GM13977 (cell line): ENCODE measurements around the gene LCP1.

Source experiments
- DNase-seq: peaks from one replicate; pipeline ENCODE4 v3.0.0; 2012; ENCODE audit warnings: low spot score
- in situ Hi-C: fragments of 300-500 bp; cut with MboI; formaldehyde crosslinking; loops from one replicate; pipeline ENCODE4 v1.12.0; 2022; ENCODE audit warnings: low sequenced_read_pairs, low pct_unique_long_range_greater_than_20kb, mixed read lengths, inconsistent platforms; ENCODE audit not compliant: unreplicated experiment
- TF ChIP-seq, protein P1 (sequence below): IDR thresholded peaks from 2 replicates; pipeline ENCODE4 v1.5.1; 2012; ENCODE audit warnings: mild to moderate bottlenecking, control low read depth; ENCODE audit not compliant: insufficient read depth; ENCODE audit errors: extremely low read depth, missing control alignments

The LCP1 gene

DNA sequence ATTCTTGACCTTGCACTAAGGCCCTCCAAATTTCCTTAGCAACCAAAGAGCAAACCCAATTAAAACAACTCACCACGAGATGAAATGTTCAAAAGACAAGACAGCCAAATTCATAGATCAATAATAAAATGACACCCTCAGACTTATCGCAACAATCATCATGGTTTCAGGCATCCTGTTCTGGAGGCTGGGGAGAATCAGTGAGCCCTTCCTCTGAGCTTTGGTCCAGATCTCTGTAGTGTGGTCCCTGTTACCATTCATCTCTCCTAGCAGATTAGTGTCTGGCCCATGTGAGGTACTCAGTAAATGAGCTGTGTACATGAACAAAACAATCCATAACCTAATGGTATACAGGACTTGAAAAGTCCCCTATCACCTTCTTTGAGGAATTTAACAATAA is 12.2 kb downstream of the LCP1 start:
- DNase-seq: no peak
- TF ChIP-seq, protein P1, sequence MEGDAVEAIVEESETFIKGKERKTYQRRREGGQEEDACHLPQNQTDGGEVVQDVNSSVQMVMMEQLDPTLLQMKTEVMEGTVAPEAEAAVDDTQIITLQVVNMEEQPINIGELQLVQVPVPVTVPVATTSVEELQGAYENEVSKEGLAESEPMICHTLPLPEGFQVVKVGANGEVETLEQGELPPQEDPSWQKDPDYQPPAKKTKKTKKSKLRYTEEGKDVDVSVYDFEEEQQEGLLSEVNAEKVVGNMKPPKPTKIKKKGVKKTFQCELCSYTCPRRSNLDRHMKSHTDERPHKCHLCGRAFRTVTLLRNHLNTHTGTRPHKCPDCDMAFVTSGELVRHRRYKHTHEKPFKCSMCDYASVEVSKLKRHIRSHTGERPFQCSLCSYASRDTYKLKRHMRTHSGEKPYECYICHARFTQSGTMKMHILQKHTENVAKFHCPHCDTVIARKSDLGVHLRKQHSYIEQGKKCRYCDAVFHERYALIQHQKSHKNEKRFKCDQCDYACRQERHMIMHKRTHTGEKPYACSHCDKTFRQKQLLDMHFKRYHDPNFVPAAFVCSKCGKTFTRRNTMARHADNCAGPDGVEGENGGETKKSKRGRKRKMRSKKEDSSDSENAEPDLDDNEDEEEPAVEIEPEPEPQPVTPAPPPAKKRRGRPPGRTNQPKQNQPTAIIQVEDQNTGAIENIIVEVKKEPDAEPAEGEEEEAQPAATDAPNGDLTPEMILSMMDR: no peak
- in situ Hi-C loops: no loop called here

- no peak for DNase-seq
- TF ChIP-seq, protein P1: no peak
- in situ Hi-C loops: no loop called here
These were observed 13.2 kb downstream of the LCP1 start for GRCh38 chr13:46168783-46169182.

GRCh38 chr13:46168341-46168740 is 13.6 kb downstream of the LCP1 start:
- DNase-seq: no peak
- in situ Hi-C loops: no loop called here

GRCh38 chr13:46166947-46167610 is 14.9 kb downstream of the LCP1 start:
- TF ChIP-seq, protein P1: no peak
- no peak for DNase-seq
- in situ Hi-C loops: no loop called here

More at GRCh38 chr13:46168341-46168740, 13.6 kb downstream of the LCP1 start:
- TF ChIP-seq, protein P1: no peak

DNA sequence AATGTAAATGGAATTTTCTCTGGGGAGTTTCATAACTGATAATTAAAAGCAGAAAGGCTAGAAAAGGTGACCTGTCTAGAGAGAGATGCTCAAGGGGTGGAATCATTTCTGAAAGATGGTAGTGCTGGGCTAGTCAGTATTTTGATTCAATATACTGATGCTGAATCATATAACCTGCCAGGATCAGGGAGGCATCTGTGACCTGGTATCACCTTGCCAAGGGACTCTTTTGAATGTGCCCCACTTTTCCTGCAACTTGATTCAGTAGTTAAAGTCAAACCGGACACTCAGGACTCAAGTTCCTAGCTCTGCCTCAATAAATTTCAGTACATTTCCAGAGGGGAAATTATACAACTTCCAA is 15.8 kb downstream of the LCP1 start:
- in situ Hi-C loops: no loop called here
- DNase-seq: no peak
- TF ChIP-seq, protein P1: no peak

GRCh38 chr13:46165485-46166223 is 16.3 kb downstream of the LCP1 start:
- DNase-seq: peak; percentile 67
- TF ChIP-seq, protein P1: no peak
- in situ Hi-C loops: no loop called here
